NCI-H2227 (cell line): ENCODE measurements around the gene DLL4.

Source experiments
- DNase-seq: peaks from one replicate; lab custom pipeline; 2025; ENCODE audit not compliant: unreplicated experiment; lab: John Stamatoyannopoulos, UW

DLL4 gene

GRCh38 chr15:40926659-40927494, 2.3 kb upstream of the DLL4 start:
- DNase-seq: no peak

- peak; percentile 31 for DNase-seq
Measured at GRCh38 chr15:40927495-40927872, 1.7 kb upstream of the DLL4 start.

GRCh38 chr15:40927873-40928806, 1.0 kb upstream of the DLL4 start:
- peak; percentile 57 for DNase-seq

GRCh38 chr15:40929660-40930429, 705 bp downstream of the DLL4 start:
- DNase-seq: peak; percentile 44

- DNase-seq: peak; percentile 52
Measured at GRCh38 chr15:40930430-40931299, 1.5 kb downstream of the DLL4 start.

- no peak for DNase-seq
Measured at GRCh38 chr15:40931300-40932142, 2.4 kb downstream of the DLL4 start.

GRCh38 chr15:40932156-40932555, 3.0 kb downstream of the DLL4 start:
- DNase-seq: no peak

GRCh38 chr15:40932649-40933516, 3.7 kb downstream of the DLL4 start:
- DNase-seq: no peak

- no peak for DNase-seq
Measured at GRCh38 chr15:40933517-40933902, 4.4 kb downstream of the DLL4 start.

GRCh38 chr15:40934457-40934856, 5.3 kb downstream of the DLL4 start:
- DNase-seq: no peak

GRCh38 chr15:40936234-40936708, 7.1 kb downstream of the DLL4 start:
- no peak for DNase-seq

- no peak for DNase-seq
Measured at GRCh38 chr15:40936709-40937666, 7.8 kb downstream of the DLL4 start.

GRCh38 chr15:40937762-40938535, 8.8 kb downstream of the DLL4 start:
- DNase-seq: no peak

- DNase-seq: no peak
Measured at GRCh38 chr15:40938536-40938870, 9.4 kb downstream of the DLL4 start.

GRCh38 chr15:40940296-40940801, 11.2 kb downstream of the DLL4 start:
- DNase-seq: no peak

- no peak for DNase-seq
Measured at GRCh38 chr15:40941068-40941527, 12.0 kb downstream of the DLL4 start.
